Uterus (tissue), 4 donors: Measurements from ENCODE around the gene NAP1L2. TPM values are rescaled to one million over a fixed set of nuclear protein-coding genes. Genes with fewer than 3 reads are reported as not detected.
"Not testable (repeated sequence)": the region's sequence is repeated elsewhere in the genome, so short reads cannot be mapped to it uniquely, and the experiment has no call there.

Experiments used
- DNase-seq, 2 donors: peaks; one replicate each; pipeline ENCODE4 v3.0.0-alpha.2; 2019 to 2020
- H3K27ac ChIP-seq, 2 donors: fragments of 200-600 bp; sonication (generic); 1 replicate in 1 of 2; 2 replicates in 1 of 2; pipeline ENCODE4 v1.5.1; 2016 to 2018
- H3K27me3 ChIP-seq, 2 donors: fragments of 200-600 bp; sonication (generic); one replicate each; pipeline ENCODE4 v1.5.1; 2018 to 2019; ENCODE audit warnings: control low read depth in 1 of 2
- H3K36me3 ChIP-seq, 2 donors: fragments of 200-600 bp; sonication (generic); one replicate each; pipeline ENCODE4 v1.5.1; 2019; ENCODE audit warnings: control low read depth in 1 of 2
- H3K4me1 ChIP-seq, 2 donors: fragments of 200-600 bp; sonication (generic); one replicate each; pipeline ENCODE4 v1.5.1; 2018 to 2019; ENCODE audit warnings: control low read depth in 1 of 2
- H3K4me3 ChIP-seq, 2 donors: fragments of 200-600 bp; sonication (generic); 1 replicate in 1 of 2; 2 replicates in 1 of 2; pipeline ENCODE4 v1.5.1; 2018 to 2019; ENCODE audit warnings: mild to moderate bottlenecking in 1 of 2
- H3K9me3 ChIP-seq, 2 donors: fragments of 200-600 bp; sonication (generic); one replicate each; pipeline ENCODE4 v1.5.1; 2019; ENCODE audit warnings: control low read depth in 1 of 2
- CTCF ChIP-seq, 4 experiments: fragments of 200-600 bp in 2 of 4; fragments of 450-650 bp in 2 of 4; sonication (generic) in 2 of 4; IDR thresholded peaks; one replicate each; pipeline ENCODE4 v1.5.1; 2016 to 2019; ENCODE audit warnings: antibody characterized with exemption in 4 of 4, mild to moderate bottlenecking in 2 of 4, moderate library complexity in 1 of 4
- POLR2A ChIP-seq, 2 donors: fragments of 450-650 bp; IDR thresholded peaks; one replicate each; pipeline ENCODE4 v1.6.1; 2016; ENCODE audit warnings: antibody characterized with exemption in 2 of 2, mild to moderate bottlenecking in 1 of 2, moderate library complexity in 1 of 2
- intact Hi-C: fragments of 100-400 bp; cut with DNase I; formaldehyde crosslinking; loops from one replicate; pipeline ENCODE4 v1.15.1; 2023; ENCODE audit warnings: low total_unique reads
- total RNA-seq, 4 donors: library from RNA; depleted of rRNA in 3 of 4; stranded (reverse); fragments of >200 nt in 3 of 4; gene quantifications; one replicate each; pipeline versions ENCODE4 v1.1.0 to v1.2.4, GENCODE V29; 2014 to 2023
- donor health status: DM: yes; HTN: yes; CAD: no.

The NAP1L2 gene
- total RNA-seq, 4 donors from 2014 or later, result 9.3 to 14.6 (median 12.4) TPM

- no peaks in the 10 kb centered on the region for H3K27me3 ChIP-seq
- H3K9me3 ChIP-seq, result no peaks in the 10 kb centered on the region
- peak overlapping the region; percentile 24 to 39 for H3K4me3 ChIP-seq
- intact Hi-C loops, result no loop called here
- no peaks in the 10 kb centered on the region for H3K4me1 ChIP-seq
- no peaks in the 10 kb centered on the region for H3K36me3 ChIP-seq
- no peak for DNase-seq
- TF ChIP-seq POLR2A (IDR thresholded peaks at IDR 0.05) (no peak), CTCF (IDR thresholded peaks at IDR 0.05) (no peak)
- H3K27ac ChIP-seq, result peak overlapping the region; percentile 36 to 74
Measured at GRCh38 chrX:73213734-73214425, 771 bp downstream of the NAP1L2 start.

GRCh38 chrX:73206366-73206765 is 8.3 kb downstream of the NAP1L2 start:
- intact Hi-C loops, result no loop called here
- no peaks in the 10 kb centered on the region for H3K4me1 ChIP-seq
- TF ChIP-seq CTCF (IDR thresholded peaks at IDR 0.05) (no peak), POLR2A (IDR thresholded peaks at IDR 0.05) (no peak)
- no peak for DNase-seq
- H3K4me3 ChIP-seq, result no peak overlapping the region
- H3K36me3 ChIP-seq, result no peaks in the 10 kb centered on the region
- no peaks in the 10 kb centered on the region for H3K27me3 ChIP-seq
- H3K9me3 ChIP-seq, result no peaks in the 10 kb centered on the region
- H3K27ac ChIP-seq, result no peak overlapping the region

GRCh38 chrX:73182502-73183114 is 32.0 kb downstream of the NAP1L2 start:
- no peak overlapping the region for H3K27ac ChIP-seq
- intact Hi-C loops, result no loop called here
- H3K36me3 ChIP-seq, result no peaks in the 10 kb centered on the region
- no peak for DNase-seq
- no peaks in the 10 kb centered on the region for H3K27me3 ChIP-seq
- no peak overlapping the region for H3K4me3 ChIP-seq
- H3K9me3 ChIP-seq, result no peaks in the 10 kb centered on the region
- TF ChIP-seq POLR2A (IDR thresholded peaks at IDR 0.05) (no peak), CTCF (IDR thresholded peaks at IDR 0.05) (no peak)
- no peaks in the 10 kb centered on the region for H3K4me1 ChIP-seq

- H3K36me3 ChIP-seq, intact Hi-C loops, H3K4me3 ChIP-seq, H3K27ac ChIP-seq, H3K27me3 ChIP-seq, H3K9me3 ChIP-seq, DNase-seq, H3K4me1 ChIP-seq: not testable (repeated sequence)
Measured at GRCh38 chrX:73168945-73169344, 45.7 kb downstream of the NAP1L2 start.

Other genes with a start within 250 kb of the NAP1L2 start
- gene PABPC1L2B, start 211.9 kb downstream of the NAP1L2 start, total RNA-seq, result under 1 TPM in 1 of 4 donors, not detected in 3; 0.28 TPM
- not detected for gene PABPC1L2A, start 135.3 kb downstream of the NAP1L2 start, total RNA-seq
- not detected for gene CDX4, start 232.2 kb upstream of the NAP1L2 start, total RNA-seq